Stomach (tissue), 4 donors: ENCODE measurements around the gene MINAR1.

Source experiments
- CTCF ChIP-seq, 7 experiments: fragments of 450-650 bp in 4 of 7; fragments of 200-600 bp in 3 of 7; sonication (generic) in 3 of 7; IDR thresholded peaks; one replicate each; pipeline ENCODE4 v1.5.1; 2016 to 2019; ENCODE audit warnings: antibody characterized with exemption in 7 of 7, control low read depth in 2 of 7, mild to moderate bottlenecking in 1 of 7
- EP300 ChIP-seq: sonication (generic); formaldehyde crosslinking; IDR thresholded peaks from one replicate; pipeline ENCODE4 v1.6.1; 2017; ENCODE audit warnings: antibody characterized with exemption
- POLR2AphosphoS5 ChIP-seq, 3 donors: sonication (generic); formaldehyde crosslinking; IDR thresholded peaks; one replicate each; pipeline ENCODE4 v1.6.1; 2016; ENCODE audit warnings: antibody characterized with exemption in 3 of 3

GRCh38 chr15:79418693-79419279, 13.3 kb upstream of the MINAR1 start:
- TF ChIP-seq CTCF (IDR thresholded peaks at IDR 0.05) (no peak), EP300 (no peak), POLR2AphosphoS5 (IDR thresholded peaks at IDR 0.05) (no peak)
